DOHH2 (cell line): ENCODE results near the gene KIF26B.

Experiments used
- CTCF ChIP-seq: fragments of 200-600 bp; sonication (generic); IDR thresholded peaks from one replicate; pipeline ENCODE4 v1.5.1; 2014; ENCODE audit warnings: antibody characterized with exemption, mild to moderate bottlenecking, low read depth, low read length; ENCODE audit not compliant: poor library complexity, severe bottlenecking
- EZH2phosphoT487 ChIP-seq: fragments of 200-600 bp; sonication (generic); IDR thresholded peaks from 2 replicates; pipeline ENCODE4 v1.6.1; 2017; ENCODE audit warnings: borderline replicate concordance, mild to moderate bottlenecking, antibody characterized with exemption, low read length, moderate library complexity, mixed read lengths

- TF ChIP-seq EZH2phosphoT487 = no peak
- no peak for TF ChIP-seq CTCF
These were observed 43.2 kb downstream of the KIF26B start for GRCh38 chr1:245197911-245198379.
